HG02973 (cell line): ENCODE data around the gene NPVF.

Experiments
- ATAC-seq: cut with Tn5 transposase; IDR thresholded peaks from one replicate; pipeline ENCODE4 v1.9.1; 2021; ENCODE audit warnings: moderate library complexity; ENCODE audit not compliant: unreplicated experiment

The NPVF gene

GRCh38 chr7:25179325-25179724 lies 49.0 kb downstream of the NPVF start:
- ATAC-seq = no peak
